TTC549 (cell line): ENCODE results near the gene DCAF12.
"Not testable (repeated sequence)": the region's sequence is repeated elsewhere in the genome, so short reads cannot be mapped to it uniquely, and the experiment has no call there.

Source experiments
- FAIRE-seq: peaks from 2 replicates; lab custom pipeline; 2012; peaks lifted over from hg19 to GRCh38; lab: Jason Lieb, UNC

Gene DCAF12

DNA sequence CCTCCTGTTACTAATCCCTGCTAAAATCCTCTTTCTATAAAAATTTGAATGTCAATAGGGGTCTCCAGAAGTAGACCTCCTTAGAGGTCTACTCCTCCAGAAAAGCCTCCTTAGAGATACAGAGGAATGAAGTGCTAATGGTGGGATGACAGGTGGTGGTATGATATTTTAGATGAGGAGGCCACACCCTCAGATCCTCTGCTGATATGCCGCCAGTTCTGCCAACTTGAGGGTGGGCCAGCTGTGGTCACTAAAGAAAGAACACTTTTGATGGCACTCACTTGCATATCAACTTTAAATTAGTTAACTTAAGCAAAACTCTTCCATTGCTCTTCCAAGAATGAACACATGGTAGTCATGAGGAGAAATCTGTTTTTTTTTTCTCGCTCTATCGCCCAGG is 61.0 kb downstream of the DCAF12 start:
- no peak for FAIRE-seq

DNA sequence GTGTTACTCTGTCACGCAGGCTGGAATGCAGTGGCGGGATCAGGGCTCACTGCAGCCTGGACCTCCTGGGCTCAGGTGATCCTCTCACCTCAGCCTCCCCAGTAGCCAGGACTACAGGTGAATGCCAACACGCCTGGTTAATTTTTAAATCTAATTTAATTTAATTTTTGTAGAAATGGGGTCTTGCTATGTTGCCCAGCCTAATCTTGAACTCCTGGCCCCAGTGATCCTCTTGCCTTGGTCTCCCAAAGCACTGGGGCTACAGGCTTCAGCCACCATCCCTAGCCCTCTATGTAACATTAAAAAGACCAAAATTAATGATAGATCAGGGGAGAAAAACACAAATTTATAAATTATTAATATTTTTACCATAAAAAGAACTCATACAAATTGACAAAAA is 66.5 kb downstream of the DCAF12 start:
- no peak for FAIRE-seq

GRCh38 chr9:34059281-34059680 is 67.2 kb downstream of the DCAF12 start:
- no peak for FAIRE-seq

DNA sequence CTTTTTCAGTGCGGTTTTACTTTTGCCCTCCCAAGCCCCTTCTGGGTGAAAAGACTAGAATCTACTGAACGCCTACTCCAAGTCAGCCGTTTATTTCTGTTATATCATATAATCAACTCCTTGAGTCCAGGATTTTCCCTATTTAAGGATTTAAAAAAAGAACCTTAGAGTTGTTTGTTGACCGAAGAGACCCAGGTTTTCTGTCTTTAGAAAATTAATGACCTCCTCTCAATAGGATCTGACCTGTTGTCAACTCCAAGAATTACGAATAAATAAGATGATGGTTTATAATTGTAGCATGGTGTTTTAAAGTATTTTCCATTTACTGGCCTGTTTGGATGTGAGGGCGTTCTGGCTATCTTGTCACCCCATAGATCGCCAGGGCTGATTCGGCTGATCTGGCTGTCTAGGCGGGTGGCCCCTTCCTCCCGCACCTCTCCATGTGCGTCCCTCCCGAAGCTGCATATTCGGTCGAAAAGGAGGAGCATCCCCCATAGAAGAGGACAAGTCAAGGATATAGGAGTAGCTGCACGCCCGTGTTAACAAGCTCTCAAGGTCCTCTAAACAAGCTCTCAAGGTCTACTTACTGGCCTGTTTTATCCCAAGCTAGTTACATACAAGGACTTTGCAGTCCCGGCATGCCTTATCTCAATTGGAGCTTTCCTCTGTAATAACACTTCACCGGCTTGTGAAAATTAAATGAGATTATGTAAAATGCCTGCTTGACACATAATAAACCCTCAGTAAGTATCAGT is 76.7 kb downstream of the DCAF12 start:
- no peak for FAIRE-seq

DNA sequence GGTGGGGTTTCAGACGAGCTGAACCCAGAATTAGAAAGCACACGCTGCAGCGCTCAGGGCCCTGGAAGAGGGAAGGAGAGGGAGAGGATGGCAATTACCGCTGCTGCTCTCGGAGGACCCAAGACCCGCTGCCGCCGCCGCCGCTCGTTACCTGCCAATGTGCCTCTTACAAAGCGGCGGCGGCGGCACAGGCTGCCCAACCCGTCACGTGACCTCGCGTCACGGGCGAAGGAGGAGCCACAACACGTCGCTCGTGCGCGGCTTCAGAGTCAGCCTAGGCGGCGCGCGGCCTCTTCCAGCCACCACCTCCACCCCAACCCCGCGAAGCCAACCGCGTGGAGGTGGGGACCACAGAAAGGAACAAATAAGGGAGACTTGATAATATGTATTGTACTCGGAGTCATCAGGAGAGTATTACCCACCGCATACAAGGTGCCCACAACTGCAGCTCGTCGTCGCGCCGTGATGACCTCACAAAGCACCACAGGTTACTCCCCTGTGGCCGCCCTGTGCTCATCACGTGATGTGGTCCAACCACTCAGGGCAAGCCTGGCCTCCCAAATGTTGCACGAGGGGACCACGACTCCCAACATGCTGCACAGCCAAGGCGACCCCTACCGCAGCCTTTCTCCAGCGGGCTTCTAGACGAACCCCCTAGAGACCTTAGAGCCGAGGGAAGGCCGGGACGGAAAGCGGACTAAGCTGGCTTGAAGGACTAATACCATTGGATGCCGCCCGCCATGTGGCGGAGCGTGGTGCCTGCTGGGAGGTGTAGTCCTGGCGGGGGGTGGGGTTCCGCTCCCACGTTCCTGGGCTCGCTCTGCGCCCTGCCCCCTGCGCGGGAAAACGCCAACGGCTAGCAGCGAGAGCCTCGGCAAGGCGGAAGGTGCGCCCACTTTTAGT is 77.5 kb downstream of the DCAF12 start, which contains the start of gene UBAP2:
UBAP2 (minus strand) TSS at position 161 of the 903 bp plus-strand sequence. CDS start 31,739 bp downstream, outside the sequence.
- no peak for FAIRE-seq

GRCh38 chr9:34047864-34048726 is 78.4 kb downstream of the DCAF12 start:
- FAIRE-seq = no peak

DNA sequence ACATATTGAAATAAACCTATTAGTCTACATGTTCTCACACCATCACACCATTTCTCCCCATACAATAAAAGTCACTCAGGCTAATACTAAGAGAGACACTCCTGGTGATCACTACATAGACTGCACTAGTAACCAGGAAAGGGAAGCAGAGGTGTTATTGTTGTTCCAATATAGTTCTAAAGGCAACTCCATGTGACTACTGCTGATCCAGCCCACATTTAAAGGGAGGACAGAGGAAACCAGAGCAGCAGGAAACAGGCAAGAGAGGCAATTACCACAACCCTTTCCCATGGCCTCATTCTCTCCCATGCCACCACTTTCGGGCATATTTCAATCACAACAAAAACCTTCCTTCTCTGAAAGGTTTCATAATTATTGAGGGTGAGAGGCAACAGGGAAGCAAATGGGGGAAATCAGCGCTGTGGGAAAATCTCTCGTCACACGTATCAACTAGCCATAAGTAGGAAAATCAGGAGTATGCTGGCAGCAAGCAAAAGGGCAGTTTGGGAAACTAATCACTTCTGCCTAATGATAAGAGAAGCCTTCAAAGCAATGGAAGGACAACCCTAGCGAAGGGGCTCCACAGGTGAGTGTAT is 79.6 kb downstream of the DCAF12 start:
- no peak for FAIRE-seq

DNA sequence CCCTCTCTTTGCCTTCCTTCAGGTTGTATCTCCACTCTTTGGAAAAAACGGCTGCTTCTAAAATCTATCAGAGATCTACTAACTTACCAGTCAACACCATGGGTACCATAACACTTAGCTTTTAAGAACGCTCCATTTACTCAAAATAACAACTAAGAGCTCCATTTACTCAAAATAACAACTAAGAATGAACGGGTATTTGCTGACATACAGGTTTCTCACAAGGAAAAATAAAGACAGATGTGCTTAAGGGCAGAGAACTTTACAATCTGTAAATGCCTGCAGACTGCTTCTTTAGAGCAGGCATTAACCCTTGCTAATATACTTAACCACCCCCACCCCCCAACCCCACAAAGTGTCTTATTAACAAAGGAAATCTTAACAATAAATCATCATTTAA is 80.6 kb downstream of the DCAF12 start:
- no peak for FAIRE-seq

DNA sequence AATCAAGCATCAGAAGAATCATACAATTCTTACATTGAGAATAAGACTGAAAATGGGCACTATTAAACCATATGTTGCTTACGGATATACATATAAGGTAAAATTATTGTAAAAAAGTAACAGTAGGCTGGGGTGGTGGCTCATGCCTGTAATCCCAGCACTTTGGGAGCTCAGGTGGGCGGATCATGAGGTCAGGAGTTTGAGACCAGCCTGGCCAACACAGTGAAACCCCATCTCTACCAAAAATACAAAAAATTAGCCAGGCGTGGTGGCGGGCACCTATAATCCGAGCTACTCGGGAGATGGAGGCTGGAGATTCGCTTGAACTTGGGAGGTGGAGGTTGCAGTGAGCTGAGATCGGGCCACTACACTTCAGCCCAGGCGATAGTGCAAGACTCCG is 84.4 kb downstream of the DCAF12 start:
- FAIRE-seq = not testable (repeated sequence)

DNA sequence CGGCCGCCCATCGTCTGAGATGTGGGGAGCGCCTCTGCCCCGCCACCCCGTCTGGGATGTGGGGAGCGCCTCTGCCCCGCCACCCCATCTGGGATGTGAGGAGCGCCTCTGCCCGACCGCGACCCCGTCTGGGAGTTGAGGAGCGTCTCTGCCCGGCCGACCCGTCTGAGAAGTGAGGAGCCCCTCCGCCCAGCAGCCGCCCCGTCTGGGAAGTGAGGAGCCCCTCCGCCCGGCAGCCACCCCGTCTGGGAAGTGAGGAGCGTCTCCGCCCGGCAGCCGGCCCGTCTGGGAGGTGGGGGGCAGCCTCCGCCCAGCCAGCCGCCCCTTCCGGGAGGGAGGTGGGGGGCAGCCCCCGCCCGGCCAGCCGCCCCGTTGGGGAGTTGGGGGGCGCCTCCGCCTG is 87.6 kb downstream of the DCAF12 start:
- FAIRE-seq = not testable (repeated sequence)

- FAIRE-seq = no peak
Observed at GRCh38 chr9:34037626-34038025, 88.9 kb downstream of the DCAF12 start.

- no peak for FAIRE-seq
Observed at GRCh38 chr9:34036625-34037024, 89.9 kb downstream of the DCAF12 start.
